HFFc6 (cell line): ENCODE data around the gene ZNF275. TPM values are rescaled to one million over a fixed set of nuclear protein-coding genes. Genes with fewer than 3 reads are reported as not detected.

Source experiments
- DNase-seq: peaks from one replicate; pipeline ENCODE4 v3.0.0-alpha.2; 2018
- H3K27ac Mint-ChIP-seq: 2 replicates; pipeline ENCODE4 v1.8.0; 2020; ENCODE audit warnings: mild to moderate bottlenecking, mixed read lengths
- H3K27me3 Mint-ChIP-seq: 2 replicates; pipeline ENCODE4 v1.8.0; 2021; ENCODE audit warnings: mild to moderate bottlenecking, moderate library complexity, mixed read lengths; ENCODE audit not compliant: insufficient read depth
- H3K36me3 Mint-ChIP-seq: 2 replicates; pipeline ENCODE4 v1.8.0; 2021; ENCODE audit warnings: low read depth, mixed read lengths
- H3K4me1 Mint-ChIP-seq: 2 replicates; pipeline ENCODE4 v1.8.0; 2020; ENCODE audit warnings: low read depth, mixed read lengths
- H3K4me3 Mint-ChIP-seq: 2 replicates; pipeline ENCODE4 v1.8.0; 2020; ENCODE audit warnings: mild to moderate bottlenecking, moderate library complexity, mixed read lengths
- H3K9me3 Mint-ChIP-seq: 2 replicates; pipeline ENCODE4 v1.8.0; 2020; ENCODE audit warnings: mild to moderate bottlenecking, mixed read lengths
- total RNA-seq, 6 experiments: library from RNA; stranded (reverse); fragmentation: NEBNext Ultra II Directional; extraction: Animal tissue kit (Norgen Biotek cat#: 25700); gene quantifications; 2 replicates in 1 of 6; 3 replicates in 5 of 6; pipeline ENCODE4 v1.2.3, GENCODE V29; 2021
- TF ChIP-seq, protein P1 (sequence below): fragments of 200-600 bp; sonication (generic); IDR thresholded peaks from 2 replicates; pipeline ENCODE4 v1.5.0; 2021; ENCODE audit warnings: antibody characterized with exemption, mild to moderate bottlenecking

The ZNF275 gene
- total RNA-seq, 6 experiments from 2014 or later: 10.5 to 14.2 (median 12.5) TPM

DNA sequence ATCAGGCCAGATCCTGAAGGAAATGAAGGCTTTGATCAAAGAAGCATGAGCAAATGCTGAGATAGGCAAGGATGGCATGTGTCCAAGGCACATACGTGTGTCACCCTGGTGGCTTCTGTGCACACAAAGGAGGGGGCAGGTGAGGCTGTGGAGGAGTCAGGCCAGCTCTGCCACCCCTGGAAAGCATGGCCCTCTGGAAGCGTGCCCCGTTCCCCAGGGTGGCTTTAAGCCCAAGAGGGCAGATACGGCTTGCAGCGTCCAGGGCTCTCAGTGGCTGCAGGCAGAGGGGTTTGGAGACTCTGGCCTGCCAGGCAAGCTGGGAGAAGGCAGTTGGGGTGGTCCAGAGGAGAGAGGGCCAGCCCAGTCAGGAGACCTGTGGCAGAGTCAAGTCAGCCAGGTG is 41.6 kb downstream of the ZNF275 start:
- TF ChIP-seq, protein P1, sequence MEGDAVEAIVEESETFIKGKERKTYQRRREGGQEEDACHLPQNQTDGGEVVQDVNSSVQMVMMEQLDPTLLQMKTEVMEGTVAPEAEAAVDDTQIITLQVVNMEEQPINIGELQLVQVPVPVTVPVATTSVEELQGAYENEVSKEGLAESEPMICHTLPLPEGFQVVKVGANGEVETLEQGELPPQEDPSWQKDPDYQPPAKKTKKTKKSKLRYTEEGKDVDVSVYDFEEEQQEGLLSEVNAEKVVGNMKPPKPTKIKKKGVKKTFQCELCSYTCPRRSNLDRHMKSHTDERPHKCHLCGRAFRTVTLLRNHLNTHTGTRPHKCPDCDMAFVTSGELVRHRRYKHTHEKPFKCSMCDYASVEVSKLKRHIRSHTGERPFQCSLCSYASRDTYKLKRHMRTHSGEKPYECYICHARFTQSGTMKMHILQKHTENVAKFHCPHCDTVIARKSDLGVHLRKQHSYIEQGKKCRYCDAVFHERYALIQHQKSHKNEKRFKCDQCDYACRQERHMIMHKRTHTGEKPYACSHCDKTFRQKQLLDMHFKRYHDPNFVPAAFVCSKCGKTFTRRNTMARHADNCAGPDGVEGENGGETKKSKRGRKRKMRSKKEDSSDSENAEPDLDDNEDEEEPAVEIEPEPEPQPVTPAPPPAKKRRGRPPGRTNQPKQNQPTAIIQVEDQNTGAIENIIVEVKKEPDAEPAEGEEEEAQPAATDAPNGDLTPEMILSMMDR: no peak
- Mint-ChIP-seq H3K36me3 (no peaks in the 10 kb centered on the region), H3K9me3 (no peaks in the 10 kb centered on the region), H3K27ac (no peak overlapping the region), H3K4me3 (no peak overlapping the region), H3K27me3 (peaks cover 3% of the 10 kb centered on the region), H3K4me1 (peaks cover 6% of the 10 kb centered on the region)
- no peak for DNase-seq

DNA sequence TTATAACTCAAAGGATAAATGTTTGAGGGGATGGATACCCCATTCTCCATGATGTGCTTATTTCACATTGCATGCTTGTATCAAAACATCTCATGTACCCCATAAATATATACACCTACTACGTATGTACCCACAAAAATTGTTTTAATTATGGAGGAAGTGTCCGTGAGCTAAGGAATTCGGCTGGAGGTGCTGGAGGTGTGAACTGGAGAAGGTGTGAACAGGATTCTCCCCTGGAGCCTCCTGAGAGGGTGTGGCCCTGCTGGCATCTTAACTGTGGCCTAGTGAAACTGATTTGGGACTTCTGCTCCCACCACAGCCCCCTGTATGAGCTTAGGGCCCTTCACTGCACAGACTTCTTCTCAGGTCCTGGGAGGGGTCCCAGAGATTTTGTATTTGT is 43.8 kb downstream of the ZNF275 start:
- DNase-seq: no peak
- Mint-ChIP-seq H3K27me3 (peaks cover 3% of the 10 kb centered on the region), H3K4me1 (no peaks in the 10 kb centered on the region)

DNA sequence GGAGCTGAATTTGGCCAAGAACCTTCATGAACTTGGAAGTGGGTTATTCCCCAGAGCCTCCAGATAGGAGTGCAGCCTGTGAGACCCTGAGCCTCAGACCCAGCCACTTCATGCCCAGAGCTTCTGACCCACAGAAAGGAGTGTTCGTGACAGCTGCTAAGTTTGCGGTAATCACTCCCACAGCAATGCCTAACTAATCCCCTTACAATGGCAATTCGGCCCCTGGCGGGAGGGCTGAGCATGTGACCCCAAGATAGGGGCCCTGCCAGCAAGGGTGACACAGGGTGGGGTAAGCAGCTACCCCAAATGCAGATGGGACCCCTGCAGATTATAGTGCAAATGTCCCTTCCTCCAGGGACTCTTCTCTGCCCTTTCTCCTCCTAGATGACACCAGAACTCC is 44.7 kb downstream of the ZNF275 start:
- Mint-ChIP-seq H3K27me3 (peaks cover 2% of the 10 kb centered on the region), H3K9me3 (no peaks in the 10 kb centered on the region), H3K27ac (no peak overlapping the region), H3K4me1 (no peaks in the 10 kb centered on the region), H3K36me3 (no peaks in the 10 kb centered on the region), H3K4me3 (no peak overlapping the region)
- no peak for DNase-seq
- TF ChIP-seq, protein P1: no peak

More for the DNA sequence above, 43.8 kb downstream of the ZNF275 start:
- no peaks in the 10 kb centered on the region for H3K36me3 Mint-ChIP-seq
- no peak overlapping the region for H3K27ac Mint-ChIP-seq
- no peaks in the 10 kb centered on the region for H3K9me3 Mint-ChIP-seq
- H3K4me3 Mint-ChIP-seq: no peak overlapping the region
- TF ChIP-seq, protein P1: no peak

DNA sequence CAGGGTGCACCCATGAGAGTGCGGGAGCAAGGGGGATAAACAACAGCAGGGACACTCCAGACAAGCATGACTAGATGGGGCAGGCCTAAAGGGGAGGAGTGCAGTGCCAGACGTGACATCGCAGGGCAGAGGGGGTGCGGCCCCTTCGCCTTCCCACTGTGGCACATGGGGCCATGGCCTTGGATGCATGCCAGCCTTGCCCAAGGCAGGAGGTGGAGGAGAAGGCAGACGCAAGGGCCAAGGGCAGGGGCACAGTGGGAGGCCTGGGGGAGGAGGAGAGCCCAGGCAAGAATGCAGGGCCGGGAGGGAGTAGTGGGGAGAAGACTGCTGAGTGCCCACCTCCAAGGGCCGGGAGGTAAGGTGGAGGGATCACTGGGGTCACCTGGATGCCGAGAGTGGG is 45.6 kb downstream of the ZNF275 start:
- no peak overlapping the region for H3K4me3 Mint-ChIP-seq
- no peaks in the 10 kb centered on the region for H3K36me3 Mint-ChIP-seq
- TF ChIP-seq, protein P1: no peak
- no peaks in the 10 kb centered on the region for H3K4me1 Mint-ChIP-seq
- no peak for DNase-seq
- H3K27me3 Mint-ChIP-seq: peaks cover 2% of the 10 kb centered on the region
- no peak overlapping the region for H3K27ac Mint-ChIP-seq
- H3K9me3 Mint-ChIP-seq: no peaks in the 10 kb centered on the region

DNA sequence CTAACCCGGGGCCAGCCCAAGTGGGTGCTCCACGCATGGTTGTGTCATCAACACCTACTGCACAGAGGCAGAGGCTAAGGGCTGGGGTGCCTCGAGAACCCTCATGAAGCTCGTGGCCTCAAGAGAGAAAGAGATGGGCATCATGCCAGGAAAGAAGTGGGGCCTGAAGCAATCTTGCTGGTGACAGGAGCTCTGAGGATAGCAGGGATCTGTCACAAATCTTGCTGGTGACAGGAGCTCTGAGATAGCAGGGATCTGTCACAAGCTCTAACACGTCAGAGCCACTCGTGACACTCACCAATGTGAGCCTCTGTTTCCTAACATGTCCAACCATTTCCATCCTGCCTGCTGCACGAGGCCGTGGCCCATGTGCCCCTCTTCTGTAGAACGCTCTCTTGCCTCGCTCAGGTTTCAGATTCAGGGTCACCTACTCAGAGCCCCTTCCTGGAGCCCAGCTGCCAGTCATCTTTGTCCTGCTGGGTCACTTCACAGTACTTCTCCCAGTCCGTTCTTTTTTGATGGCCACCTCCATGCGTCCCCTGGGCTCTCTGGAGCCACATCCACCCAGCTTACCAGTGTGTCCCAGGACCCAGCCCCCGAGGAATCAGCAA is 46.1 kb downstream of the ZNF275 start:
- H3K27ac Mint-ChIP-seq: no peak overlapping the region

More for the DNA sequence above, 46.1 kb downstream of the ZNF275 start:
- peaks cover 2% of the 10 kb centered on the region; the same call in 1 of the 2 replicates for H3K27me3 Mint-ChIP-seq
- H3K4me3 Mint-ChIP-seq: no peak overlapping the region
- H3K36me3 Mint-ChIP-seq: no peaks in the 10 kb centered on the region
- H3K4me1 Mint-ChIP-seq: no peaks in the 10 kb centered on the region
- TF ChIP-seq, protein P1: no peak
- no peak for DNase-seq
- H3K9me3 Mint-ChIP-seq: no peaks in the 10 kb centered on the region
